ENCODE results near the gene CDC14A. TPM values are rescaled to one million over a fixed set of nuclear protein-coding genes. Genes with fewer than 3 reads are reported as not detected.

The CDC14A gene
- total RNA-seq, 1 donor from 2014 or later: 17.8 TPM

- Histone ChIP-seq H3K27ac (no peak overlapping the region), H3K27me3 (ENCODE audit: low read depth) (no peaks in the 10 kb centered on the region), H3K36me3 (no peaks in the 10 kb centered on the region), H3K9me3 (no peaks in the 10 kb centered on the region), H3K4me1 (peaks cover 18% of the 10 kb centered on the region), H3K4me3 (no peak overlapping the region)
- ATAC-seq: no peak
- intact Hi-C loops (cut with DNase I): no loop called here
- DNase-seq: no peak
- TF ChIP-seq CTCF (IDR thresholded peaks at IDR 0.05): no peak
Observed at GRCh38 chr1:100382657-100383056, 30.4 kb downstream of the CDC14A start.

- ATAC-seq (no peak), DNase-seq (no peak)
- Histone ChIP-seq H3K9me3 (no peaks in the 10 kb centered on the region), H3K4me3 (no peak overlapping the region), H3K36me3 (no peaks in the 10 kb centered on the region), H3K4me1 (peaks cover 23% of the 10 kb centered on the region), H3K27ac (no peak overlapping the region), H3K27me3 (ENCODE audit: low read depth) (no peaks in the 10 kb centered on the region)
- intact Hi-C loops (cut with DNase I): no loop called here
- TF ChIP-seq CTCF (IDR thresholded peaks at IDR 0.05): no peak
Observed at GRCh38 chr1:100383743-100384405, 31.6 kb downstream of the CDC14A start.

GRCh38 chr1:100387209-100387608, 34.9 kb downstream of the CDC14A start:
- no peaks in the 10 kb centered on the region for H3K9me3 ChIP-seq
- H3K27ac ChIP-seq: peak overlapping the region; percentile 39
- peaks cover 10% of the 10 kb centered on the region for H3K36me3 ChIP-seq
- ATAC-seq: no peak
- no peak for TF ChIP-seq CTCF (IDR thresholded peaks at IDR 0.05)
- peak overlapping the region; percentile 13 for H3K4me3 ChIP-seq
- H3K27me3 ChIP-seq (ENCODE audit: low read depth): no peaks in the 10 kb centered on the region
- intact Hi-C loops (cut with DNase I): no loop called here
- no peak for DNase-seq
- H3K4me1 ChIP-seq: peaks cover 23% of the 10 kb centered on the region

- ATAC-seq: peak in 1 of 2 donors; percentile 46
- peak overlapping the region; percentile 13 for H3K4me3 ChIP-seq
- peaks cover 10% of the 10 kb centered on the region for H3K36me3 ChIP-seq
- no peaks in the 10 kb centered on the region for H3K9me3 ChIP-seq
- DNase-seq: no peak
- H3K27ac ChIP-seq: peak overlapping the region; percentile 39
- TF ChIP-seq CTCF (IDR thresholded peaks at IDR 0.05): no peak
- peaks cover 23% of the 10 kb centered on the region for H3K4me1 ChIP-seq
- H3K27me3 ChIP-seq (ENCODE audit: low read depth): no peaks in the 10 kb centered on the region
- intact Hi-C loops (cut with DNase I): no loop called here
Observed at GRCh38 chr1:100387657-100388350, 35.5 kb downstream of the CDC14A start.

- DNase-seq (no peak), ATAC-seq (no peak)
- Histone ChIP-seq H3K9me3 (no peaks in the 10 kb centered on the region), H3K4me3 (no peak overlapping the region), H3K27me3 (ENCODE audit: low read depth) (no peaks in the 10 kb centered on the region), H3K4me1 (peaks cover 21% of the 10 kb centered on the region), H3K27ac (no peak overlapping the region), H3K36me3 (peaks cover 10% of the 10 kb centered on the region)
- intact Hi-C loops (cut with DNase I): no loop called here
- TF ChIP-seq CTCF (IDR thresholded peaks at IDR 0.05): no peak
Observed at GRCh38 chr1:100390531-100390930, 38.2 kb downstream of the CDC14A start.

Measured in lower lobe of right lung (tissue), 2 donors.